Activated CD4-positive, alpha-beta T cell treated with anti-CD3 and anti-CD28 coated beads, Interleukin-2, amount 10 ng/mL, durations not matched to agents 7 days and 5 days (primary cell): ENCODE data around the gene E4F1. TPM values are rescaled to one million over a fixed set of nuclear protein-coding genes. Genes with fewer than 3 reads are reported as not detected.

ENCODE experiments used
- CTCF ChIA-PET: fragments of 350-600 bp; sonication (Branson Sonifier 250); formaldehyde crosslinking; loops from one replicate; lab custom pipeline; 2021; ENCODE audit warnings: antibody characterized with exemption; lab: Charles Lee
- POLR2A ChIA-PET: fragments of 350-600 bp; sonication (Branson Sonifier 250); formaldehyde crosslinking; loops from one replicate; lab custom pipeline; 2021; ENCODE audit warnings: antibody characterized with exemption; lab: Charles Lee
- DNase-seq: peaks from one replicate; pipeline ENCODE4 v3.0.0-alpha.2; 2020
- H3K27ac Mint-ChIP-seq: one replicate; pipeline ENCODE4 v1.8.0; 2021; ENCODE audit warnings: mild to moderate bottlenecking, moderate library complexity, mixed read lengths
- H3K27me3 Mint-ChIP-seq: one replicate; pipeline ENCODE4 v1.8.0; 2021; ENCODE audit warnings: mixed read lengths
- H3K36me3 Mint-ChIP-seq: one replicate; pipeline ENCODE4 v1.8.0; 2021; ENCODE audit warnings: low read depth, mixed read lengths
- H3K4me1 Mint-ChIP-seq: one replicate; pipeline ENCODE4 v1.8.0; 2021; ENCODE audit warnings: mixed read lengths
- H3K4me3 Mint-ChIP-seq: one replicate; pipeline ENCODE4 v1.8.0; 2021; ENCODE audit warnings: mild to moderate bottlenecking, moderate library complexity, mixed read lengths
- H3K9me3 Mint-ChIP-seq: one replicate; pipeline ENCODE4 v1.8.0; 2021; ENCODE audit warnings: mixed read lengths
- total RNA-seq, 2 experiments: library from RNA; stranded (reverse); gene quantifications; one replicate each; pipeline ENCODE4 v1.2.3, GENCODE V29; 2021

E4F1 gene
- total RNA-seq, result 10 to 100 TPM; 28.8 to 32.6 TPM

GRCh38 chr16:2223221-2223941 is at the start of gene E4F1:
E4F1 (plus strand) TSS chr16:2223591; CDS start chr16:2223614, 23 bp downstream.
- peak within 1 kb of the TSS; percentile 85 for H3K27ac Mint-ChIP-seq
- peaks cover 22% of the 10 kb centered on the region for H3K4me1 Mint-ChIP-seq
- peak within 1 kb of the TSS; percentile 80 for H3K4me3 Mint-ChIP-seq
- H3K36me3 Mint-ChIP-seq, result peaks cover 2% of the 10 kb centered on the region
- no peaks in the 10 kb centered on the region for H3K9me3 Mint-ChIP-seq
- CTCF ChIA-PET, result interaction anchor here (1.2 to 1.6 kb wide), 2 partner anchors 13 to 24 kb away, joined by 3 read pairs; partner anchors contain the start of gene BRICD5
- DNase-seq, result peak; percentile 100
- H3K27me3 Mint-ChIP-seq, result no peaks in the 10 kb centered on the region
- POLR2A ChIA-PET, result no interaction called here

DNA sequence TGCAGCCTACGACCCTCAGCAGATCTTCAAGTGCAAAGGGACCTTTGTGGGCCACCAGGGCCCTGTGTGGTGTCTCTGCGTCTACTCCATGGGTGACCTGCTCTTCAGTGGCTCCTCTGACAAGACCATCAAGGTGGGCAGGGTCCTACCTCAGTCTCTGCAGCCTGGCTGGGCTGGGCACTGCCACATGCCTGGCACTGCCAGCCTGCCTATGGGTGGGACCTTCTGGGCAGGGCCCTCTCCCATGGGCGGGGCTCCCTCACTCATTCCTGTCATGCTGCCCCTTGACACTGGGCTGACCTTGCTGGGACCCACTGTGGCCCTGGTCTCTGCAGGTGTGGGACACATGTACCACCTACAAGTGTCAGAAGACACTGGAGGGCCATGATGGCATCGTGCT is 49.5 kb upstream of the E4F1 start:
- ChIA-PET POLR2A (no interaction called here), CTCF (interaction anchor here (1.0 kb wide), 1 partner anchor 73 kb away, joined by 4 read pairs; no protein-coding TSS in a partner anchor)
- Mint-ChIP-seq H3K27me3 (no peaks in the 10 kb centered on the region), H3K9me3 (no peaks in the 10 kb centered on the region), H3K36me3 (peaks cover 4% of the 10 kb centered on the region), H3K27ac (no peak overlapping the region), H3K4me3 (no peak overlapping the region), H3K4me1 (no peaks in the 10 kb centered on the region)
- no peak for DNase-seq

DNA sequence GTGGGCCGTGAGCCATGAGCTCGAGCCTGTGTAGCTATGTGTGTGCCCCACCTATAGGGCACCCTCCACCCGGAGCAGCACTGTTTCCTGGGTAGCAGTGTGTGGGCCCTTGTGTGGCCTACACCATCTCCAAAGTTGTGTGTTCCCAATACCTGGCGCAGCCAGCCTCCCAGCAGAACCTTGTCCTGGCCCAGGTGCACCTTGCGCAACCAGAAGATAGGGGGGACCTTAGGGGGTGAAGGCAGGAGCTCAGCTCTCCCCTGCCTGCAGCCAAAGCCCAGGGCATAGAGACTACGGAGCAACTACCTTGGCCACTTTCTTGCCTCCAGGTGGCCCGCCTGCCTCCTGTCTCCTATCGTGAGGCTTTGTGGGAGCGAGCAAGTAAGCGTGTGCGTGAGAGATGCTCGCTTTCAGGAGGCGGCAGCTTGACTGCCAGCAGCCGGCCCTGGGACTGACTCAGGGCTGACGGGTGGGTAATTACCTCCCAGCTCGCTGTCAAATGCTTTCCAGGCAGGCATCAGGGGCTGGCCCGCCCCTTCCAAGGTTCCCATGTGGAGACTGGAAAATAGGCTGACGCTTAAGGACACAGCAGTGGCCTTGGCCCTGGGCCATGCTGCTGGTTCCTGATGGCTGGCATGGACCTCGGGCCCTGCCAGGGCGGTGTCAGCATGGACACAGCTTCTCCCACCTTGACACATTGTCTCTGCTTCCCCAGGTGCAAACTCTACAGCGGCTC is 48.8 kb upstream of the E4F1 start:
- H3K27ac Mint-ChIP-seq, result no peak overlapping the region
- ChIA-PET CTCF (interaction anchor here (1.0 kb wide), 1 partner anchor 73 kb away, joined by 4 read pairs; no protein-coding TSS in a partner anchor), POLR2A (no interaction called here)
- no peaks in the 10 kb centered on the region for H3K4me1 Mint-ChIP-seq
- peaks cover 4% of the 10 kb centered on the region for H3K36me3 Mint-ChIP-seq
- DNase-seq, result no peak
- H3K4me3 Mint-ChIP-seq, result no peak overlapping the region
- H3K27me3 Mint-ChIP-seq, result no peaks in the 10 kb centered on the region
- H3K9me3 Mint-ChIP-seq, result no peaks in the 10 kb centered on the region

DNA sequence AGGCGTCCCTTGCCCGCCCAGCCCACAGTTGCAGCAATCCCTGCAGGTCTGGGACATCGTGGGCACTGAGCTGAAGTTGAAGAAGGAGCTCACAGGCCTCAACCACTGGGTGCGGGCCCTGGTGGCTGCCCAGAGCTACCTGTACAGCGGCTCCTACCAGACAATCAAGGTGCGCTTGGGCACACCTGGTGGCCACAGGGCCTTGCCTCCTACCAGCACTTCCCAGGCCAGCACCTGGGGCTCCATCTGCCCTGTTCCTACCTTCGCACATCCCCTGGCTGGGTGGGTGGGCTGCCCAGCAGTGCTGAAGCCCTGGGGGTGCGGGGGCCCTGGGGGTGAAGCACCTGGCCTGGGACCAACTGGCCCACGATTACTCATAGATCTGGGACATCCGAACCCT is 47.9 kb upstream of the E4F1 start:
- H3K4me1 Mint-ChIP-seq, result no peaks in the 10 kb centered on the region
- peaks cover 4% of the 10 kb centered on the region for H3K36me3 Mint-ChIP-seq
- H3K4me3 Mint-ChIP-seq, result no peak overlapping the region
- H3K27ac Mint-ChIP-seq, result no peak overlapping the region
- H3K9me3 Mint-ChIP-seq, result no peaks in the 10 kb centered on the region
- no peak for DNase-seq
- ChIA-PET POLR2A (no interaction called here), CTCF (no interaction called here)
- no peaks in the 10 kb centered on the region for H3K27me3 Mint-ChIP-seq

DNA sequence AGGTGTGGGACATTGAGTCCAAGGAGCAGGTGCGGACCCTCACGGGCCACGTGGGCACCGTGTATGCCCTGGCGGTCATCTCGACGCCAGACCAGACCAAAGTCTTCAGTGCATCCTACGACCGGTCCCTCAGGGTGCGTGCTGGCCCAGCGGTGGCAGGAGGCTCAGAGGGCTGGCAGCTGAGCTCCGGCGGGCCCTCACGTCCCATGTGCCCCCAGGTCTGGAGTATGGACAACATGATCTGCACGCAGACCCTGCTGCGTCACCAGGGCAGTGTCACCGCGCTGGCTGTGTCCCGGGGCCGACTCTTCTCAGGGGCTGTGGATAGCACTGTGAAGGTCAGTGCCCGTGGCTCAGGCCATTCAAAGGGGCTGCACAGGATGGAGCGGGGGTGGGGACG is 47.3 kb upstream of the E4F1 start:
- H3K9me3 Mint-ChIP-seq, result no peaks in the 10 kb centered on the region
- no peaks in the 10 kb centered on the region for H3K27me3 Mint-ChIP-seq
- ChIA-PET CTCF (no interaction called here), POLR2A (no interaction called here)
- no peak overlapping the region for H3K4me3 Mint-ChIP-seq
- no peaks in the 10 kb centered on the region for H3K4me1 Mint-ChIP-seq
- H3K36me3 Mint-ChIP-seq, result peaks cover 4% of the 10 kb centered on the region
- no peak overlapping the region for H3K27ac Mint-ChIP-seq
- DNase-seq, result no peak

DNA sequence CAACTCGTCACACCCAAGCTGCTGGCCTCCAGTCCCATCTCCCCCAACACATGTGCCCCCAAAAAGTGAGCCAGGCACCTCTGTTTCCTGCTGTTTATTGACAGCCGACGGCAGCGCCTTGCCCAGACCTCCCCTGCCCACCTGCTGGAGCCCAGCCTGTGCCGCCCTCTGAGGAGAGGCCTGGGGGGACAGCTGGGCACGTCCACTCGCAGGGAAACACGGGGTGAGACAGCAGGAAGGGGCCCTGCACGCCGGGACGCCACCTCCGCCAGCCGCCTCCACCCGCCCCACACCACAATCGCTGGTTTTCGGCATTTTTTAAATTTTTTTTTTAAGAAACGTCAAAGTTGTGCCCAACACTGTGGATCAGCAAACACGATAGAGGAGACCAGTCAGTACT is 46.3 kb upstream of the E4F1 start:
- H3K27ac Mint-ChIP-seq, result no peak overlapping the region
- peaks cover 4% of the 10 kb centered on the region for H3K36me3 Mint-ChIP-seq
- no peak overlapping the region for H3K4me3 Mint-ChIP-seq
- H3K9me3 Mint-ChIP-seq, result no peaks in the 10 kb centered on the region
- H3K4me1 Mint-ChIP-seq, result no peaks in the 10 kb centered on the region
- ChIA-PET CTCF (no interaction called here), POLR2A (no interaction called here)
- DNase-seq, result no peak
- H3K27me3 Mint-ChIP-seq, result no peaks in the 10 kb centered on the region

GRCh38 chr16:2177561-2177960 is 45.8 kb upstream of the E4F1 start:
- H3K36me3 Mint-ChIP-seq, result peaks cover 4% of the 10 kb centered on the region
- no peak overlapping the region for H3K27ac Mint-ChIP-seq
- POLR2A ChIA-PET, result no interaction called here
- no peaks in the 10 kb centered on the region for H3K9me3 Mint-ChIP-seq
- no peaks in the 10 kb centered on the region for H3K27me3 Mint-ChIP-seq
- H3K4me1 Mint-ChIP-seq, result no peaks in the 10 kb centered on the region
- no peak overlapping the region for H3K4me3 Mint-ChIP-seq
- CTCF ChIA-PET, result interaction anchor here (1.0 kb wide), 1 partner anchor 17 kb away, joined by 3 read pairs; no protein-coding TSS in a partner anchor
- DNase-seq, result no peak

DNA sequence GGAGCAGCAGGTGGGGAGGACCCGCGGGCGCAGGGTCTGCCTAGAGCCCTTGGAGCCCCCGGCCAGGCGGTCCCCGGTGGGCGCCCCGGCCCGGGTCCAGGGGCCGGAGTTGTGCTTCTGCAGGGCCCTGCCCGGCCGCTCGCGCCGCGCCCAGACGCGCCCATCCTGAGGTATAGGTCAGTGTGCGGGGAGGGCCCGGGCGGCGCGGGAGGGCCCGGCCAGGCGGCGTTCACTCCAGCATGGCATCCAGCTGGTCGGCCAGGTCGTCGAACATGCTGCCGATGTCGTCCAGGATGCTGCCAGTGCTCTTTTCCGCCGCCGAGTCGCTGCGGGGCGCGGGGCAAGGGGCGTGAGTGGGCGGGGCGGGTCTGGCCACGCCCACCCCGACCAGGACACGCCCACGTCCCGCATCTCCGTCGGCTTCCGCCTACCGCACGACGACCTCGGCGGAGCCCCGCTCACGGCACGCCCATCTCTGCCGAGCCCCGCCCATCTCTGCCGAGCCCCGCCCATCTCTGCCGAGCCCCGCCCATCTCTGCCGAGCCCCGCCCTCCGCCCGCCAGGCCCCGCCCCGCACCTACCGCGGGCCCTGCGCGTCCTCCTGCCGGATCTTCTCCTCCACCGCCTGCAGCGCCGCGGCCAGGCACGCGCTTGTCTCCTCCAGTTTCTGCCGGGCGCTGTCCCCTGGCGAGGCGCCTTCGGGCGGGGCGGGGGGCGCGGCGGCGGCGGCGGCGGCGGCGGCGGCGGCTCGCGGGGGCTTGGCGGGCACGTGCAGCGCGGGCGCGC is 44.9 kb upstream of the E4F1 start:
- Mint-ChIP-seq H3K4me1 (no peaks in the 10 kb centered on the region), H3K27me3 (no peaks in the 10 kb centered on the region), H3K4me3 (no peak overlapping the region), H3K27ac (no peak overlapping the region), H3K9me3 (no peaks in the 10 kb centered on the region), H3K36me3 (peaks cover 4% of the 10 kb centered on the region)
- ChIA-PET CTCF (interaction anchor here (1.0 kb wide), 1 partner anchor 16 kb away, joined by 3 read pairs; no protein-coding TSS in a partner anchor), POLR2A (no interaction called here)
- peak; percentile 41 for DNase-seq

- Mint-ChIP-seq H3K9me3 (no peaks in the 10 kb centered on the region), H3K36me3 (peaks cover 4% of the 10 kb centered on the region), H3K27me3 (no peaks in the 10 kb centered on the region), H3K4me1 (no peaks in the 10 kb centered on the region), H3K4me3 (no peak overlapping the region), H3K27ac (no peak overlapping the region)
- DNase-seq, result no peak
- POLR2A ChIA-PET, result no interaction called here
- CTCF ChIA-PET, result no interaction called here
These were observed 44.3 kb upstream of the E4F1 start for GRCh38 chr16:2179107-2179501.

GRCh38 chr16:2179576-2179975 is 43.8 kb upstream of the E4F1 start:
- Mint-ChIP-seq H3K4me1 (no peaks in the 10 kb centered on the region), H3K27me3 (no peaks in the 10 kb centered on the region), H3K9me3 (no peaks in the 10 kb centered on the region), H3K36me3 (peaks cover 4% of the 10 kb centered on the region), H3K27ac (no peak overlapping the region), H3K4me3 (no peak overlapping the region)
- ChIA-PET CTCF (no interaction called here), POLR2A (no interaction called here)
- no peak for DNase-seq

DNA sequence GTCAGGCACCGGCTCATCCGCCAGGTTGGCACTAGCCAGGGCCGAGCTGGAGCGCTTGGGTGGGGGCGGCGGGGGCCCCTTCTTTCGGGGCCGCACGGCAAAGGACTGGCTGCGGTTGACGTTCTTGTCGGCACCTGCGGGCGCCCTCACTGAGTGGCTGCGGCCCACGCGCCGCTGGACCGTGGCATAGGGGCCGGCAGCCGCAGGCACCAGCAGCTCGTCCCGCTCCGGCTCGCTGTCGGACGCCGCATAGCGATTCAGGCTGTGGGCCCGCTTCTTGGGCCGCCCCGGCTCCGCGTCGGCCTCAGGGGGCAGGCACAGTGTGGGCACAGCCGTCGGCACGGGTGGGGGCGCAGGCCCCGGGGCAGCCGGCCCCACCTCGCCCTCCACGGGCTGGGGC is 42.9 kb upstream of the E4F1 start:
- no peak for DNase-seq
- ChIA-PET POLR2A (no interaction called here), CTCF (no interaction called here)
- H3K36me3 Mint-ChIP-seq, result peaks cover 4% of the 10 kb centered on the region
- H3K9me3 Mint-ChIP-seq, result no peaks in the 10 kb centered on the region
- no peaks in the 10 kb centered on the region for H3K27me3 Mint-ChIP-seq
- no peak overlapping the region for H3K27ac Mint-ChIP-seq
- H3K4me1 Mint-ChIP-seq, result no peaks in the 10 kb centered on the region
- H3K4me3 Mint-ChIP-seq, result no peak overlapping the region

DNA sequence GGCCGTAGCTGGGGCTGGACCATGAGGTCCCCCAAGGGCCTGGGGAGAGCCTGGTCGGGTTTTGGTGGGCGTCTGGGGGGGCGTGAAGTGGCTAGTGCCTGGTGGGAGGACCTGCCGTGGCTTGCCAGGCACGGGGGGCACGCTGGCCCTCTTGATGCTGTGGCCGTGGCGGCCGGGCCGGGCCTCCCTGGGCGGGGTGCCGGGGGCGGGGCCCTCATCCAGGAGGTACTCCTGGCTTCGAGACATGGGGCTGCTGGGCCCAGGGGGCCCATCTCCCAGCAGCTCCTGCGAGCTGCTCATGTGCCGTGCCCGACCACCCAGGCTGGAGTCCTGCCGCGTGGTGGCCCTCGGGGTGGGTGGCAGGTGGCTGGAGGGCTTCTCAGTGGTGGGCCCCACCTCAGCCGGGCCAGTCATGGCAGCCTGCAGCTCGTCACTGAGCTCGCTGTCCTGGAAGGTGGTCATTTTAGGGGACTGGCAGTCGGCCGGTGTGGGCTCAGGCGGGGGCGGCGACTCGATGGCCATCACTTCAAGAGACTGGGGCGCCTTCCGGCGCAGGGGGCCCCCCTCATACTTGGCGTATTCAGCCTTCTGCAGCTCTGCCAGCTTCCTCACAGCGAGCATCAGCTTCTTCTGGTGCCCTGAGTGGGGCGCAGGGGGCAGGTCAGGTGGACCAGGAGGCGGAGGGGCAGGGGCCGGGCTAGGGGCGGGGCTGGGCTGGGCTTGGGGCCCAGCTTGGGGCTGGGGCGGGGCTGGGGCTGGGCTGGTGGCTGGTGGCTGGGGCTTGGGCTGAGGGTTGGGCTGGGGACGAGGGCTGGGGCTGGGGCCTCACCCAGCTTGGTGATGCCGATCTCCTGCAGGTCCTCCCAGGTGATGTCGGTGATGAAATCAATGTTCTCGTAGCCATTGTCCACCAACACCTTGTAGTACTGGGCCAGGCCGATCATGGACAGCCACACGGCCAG is 42.1 kb upstream of the E4F1 start:
- no peaks in the 10 kb centered on the region for H3K9me3 Mint-ChIP-seq
- no peak overlapping the region for H3K4me3 Mint-ChIP-seq
- no peak for DNase-seq
- H3K36me3 Mint-ChIP-seq, result peaks cover 2% of the 10 kb centered on the region
- CTCF ChIA-PET, result interaction anchor here (1.2 kb wide), 1 partner anchor 45 kb away, joined by 3 read pairs; no protein-coding TSS in a partner anchor
- H3K27ac Mint-ChIP-seq, result no peak overlapping the region
- POLR2A ChIA-PET, result no interaction called here
- no peaks in the 10 kb centered on the region for H3K4me1 Mint-ChIP-seq
- no peaks in the 10 kb centered on the region for H3K27me3 Mint-ChIP-seq
